ENCODE measurements around the gene IPO4. TPM values are rescaled to one million over a fixed set of nuclear protein-coding genes. Genes with fewer than 3 reads are reported as not detected.

The IPO4 gene
- total and polyA plus RNA-seq, 2 of the 8 experiments (the other 6 are each of a cell fraction or from before 2014, with no cell fraction given) = 55.5 to 108 TPM

GRCh38 chr14:24139272-24139934 lies 49.2 kb downstream of the IPO4 start:
- ChIA-PET CTCF (ENCODE audit: partially characterized antibody) (interaction anchor here (0.6 to 3.1 kb wide), 7 partner anchors 12 to 82 kb away, joined by 3 to 18 read pairs (median 3); partner anchors contain the start of genes DCAF11, IRF9 and NRL), POLR2A (ENCODE audit: partially characterized antibody) (interaction anchor here (0.9 to 10.5 kb wide), 11 partner anchors 8 to 81 kb away, joined by 3 to 118 read pairs (median 4); partner anchors contain the start of genes DCAF11, IRF9, NRL and PSME2)
- Histone ChIP-seq H4K20me1 (replicated peaks in 1 of 2; ENCODE audit: control insufficient read depth in 1 of 2, insufficient read depth in 2 of 2, low read length in 2 of 2) (peaks cover 0 to 1% of the 10 kb centered on the region in 2 experiments), H3K4me3 (ENCODE audit: extremely low read depth in 1 of 4, insufficient read depth in 2 of 4, low read depth in 3 of 4, low read length in 4 of 4) (peak overlapping the region in 3 of 4 experiments; percentile 10 to 99 (median 79); a peak in 5 of 8 replicates), H2BK5ac (ENCODE audit: low read depth, low read length) (no peak overlapping the region), H3K4ac (replicated peaks; ENCODE audit: insufficient read length, low read depth, low read length) (no peak overlapping the region), H3K14ac (ENCODE audit: insufficient read length) (no peak overlapping the region), H2BK20ac (ENCODE audit: low read length) (no peak overlapping the region), H4K8ac (ENCODE audit: extremely low read depth, insufficient read depth, low read length) (no peak overlapping the region), H3K23me2 (ENCODE audit: low read depth, low read length) (peaks cover 8% of the 10 kb centered on the region; the same call in 1 of the 2 replicates), H2BK15ac (ENCODE audit: low read length) (no peak overlapping the region), H3K79me1 (ENCODE audit: low read depth, low read length) (peaks cover 4% of the 10 kb centered on the region; the same call in 1 of the 2 replicates), H4K5ac (ENCODE audit: insufficient read length, low read depth, low read length) (no peak overlapping the region), H2AK5ac (ENCODE audit: low read depth, low read length) (no peak overlapping the region), H2AFZ (ENCODE audit: low read length) (no peak overlapping the region), H3K4me2 (ENCODE audit: insufficient read depth in 1 of 2, low read depth in 2 of 2, low read length in 2 of 2) (peak overlapping the region; percentile 53 to 55), H3K56ac (replicated peaks; ENCODE audit: insufficient read length, low read depth, low read length) (no peak overlapping the region), H3K23ac (ENCODE audit: insufficient read length) (no peak overlapping the region), H4K91ac (replicated peaks; ENCODE audit: insufficient read length, low read length) (no peak overlapping the region), H3K36me3 (ENCODE audit: control insufficient read depth in 2 of 4, insufficient read depth in 4 of 4, low read length in 3 of 4) (peaks cover 8 to 33% (median 16%) of the 10 kb centered on the region in 4 experiments; a peak in 6 of 8 replicates), H2BK12ac (ENCODE audit: low read depth, low read length) (no peak overlapping the region), H2BK120ac (replicated peaks; ENCODE audit: low read depth, low read length) (no peak overlapping the region), H3K27ac (ENCODE audit: low read depth, low read length) (no peak overlapping the region), H3K9ac (replicated peaks in 1 of 4; ENCODE audit: extremely low read depth in 1 of 4, low read depth in 3 of 4, low read length in 3 of 4) (no peak overlapping the region; a peak in 1 of 7 replicates), H3K27me3 (replicated peaks in 1 of 4; ENCODE audit: control insufficient read depth in 3 of 4, extremely low read depth in 1 of 4, insufficient read depth in 3 of 4, low read length in 3 of 4) (no peaks in the 10 kb centered on the region), H3K9me3 (ENCODE audit: insufficient read depth in 2 of 2, low read depth in 1 of 2, low read length in 1 of 2) (no peaks in the 10 kb centered on the region), H3K79me2 (ENCODE audit: control insufficient read depth in 1 of 2, insufficient read depth in 2 of 2, low read length in 2 of 2) (peaks cover 0 to 12% of the 10 kb centered on the region in 2 experiments; a peak in 2 of 4 replicates), H3K4me1 (replicated peaks in 1 of 4; ENCODE audit: control insufficient read depth in 3 of 4, insufficient read depth in 4 of 4, low read length in 3 of 4) (peaks cover 0 to 10% (median 7%) of the 10 kb centered on the region in 4 experiments; a peak in 5 of 7 replicates), H3K18ac (ENCODE audit: extremely low read depth, low read length) (no peak overlapping the region)
- FAIRE-seq (no peak), DNase-seq (ENCODE audit: low read depth in 1 of 2, low spot score in 2 of 2) (no peak)
- 91% methylated on average over 9 of the region's 9 CpGs; no CpG with 5 or more reads in 1 of the 2 experiments for WGBS, 2 experiments (ENCODE audit: extremely low coverage in 1 of 2, insufficient coverage in 1 of 2, insufficient read length in 1 of 2, insufficient replicate concordance in 2 of 2, low coverage in 1 of 2, low lambda C conversion rate in 2 of 2, missing lambda C conversion rate in 1 of 2)
- no peak for TF ChIP-seq BRCA1 (IDR thresholded peaks at IDR 0.05; ENCODE audit: low read depth, low read length)
- TF ChIP-seq POU5F1 (IDR thresholded peaks at IDR 0.05; ENCODE audit: low read depth, low read length) = no peak
- no peak for TF ChIP-seq CBX5 (IDR thresholded peaks at IDR 0.05; ENCODE audit: low read depth, low read length)
- TF ChIP-seq MAX (IDR thresholded peaks at IDR 0.05) = no peak

All from H1 (cell line).